ENCODE data around the gene NIPAL4.
"Not testable (repeated sequence)": the region's sequence is repeated elsewhere in the genome, so short reads cannot be mapped to it uniquely, and the experiment has no call there.

The NIPAL4 gene

DNA sequence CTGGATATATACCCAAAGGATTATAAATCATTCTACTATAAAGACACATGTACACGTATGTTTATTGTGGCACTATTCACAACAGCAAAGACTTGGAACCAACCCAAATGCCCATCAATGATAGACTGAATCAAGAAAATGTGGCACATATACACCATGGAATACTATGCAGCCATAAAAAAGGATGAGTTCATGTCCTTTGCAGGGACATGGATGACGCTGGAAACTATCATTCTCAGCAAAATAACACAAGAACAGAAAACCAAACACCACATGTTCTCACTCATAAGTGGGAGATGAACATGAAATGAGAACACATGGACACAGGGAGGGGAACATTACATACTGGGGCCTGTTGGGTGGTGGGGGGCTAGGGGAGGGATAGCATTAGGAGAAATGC, 22.7 kb downstream of the NIPAL4 start:
- H3K4me1 ChIP-seq (ENCODE audit: control insufficient read depth in 2 of 2, insufficient read depth in 2 of 2, low read length in 2 of 2); H3K9ac ChIP-seq (ENCODE audit: low read depth in 1 of 2, low read length in 2 of 2); H3K4me3 ChIP-seq (ENCODE audit: low read length in 2 of 2); H3K9me3 ChIP-seq (ENCODE audit: control insufficient read depth in 2 of 2, low read length in 2 of 2); H3K27ac ChIP-seq (ENCODE audit: low read depth in 2 of 2, low read length in 2 of 2); H3K27me3 ChIP-seq (ENCODE audit: control insufficient read depth in 2 of 2, insufficient read depth in 2 of 2, low read length in 2 of 2): not testable (repeated sequence)
- peaks cover 4 to 24% of the 10 kb centered on the region in 2 donors for H3K36me3 ChIP-seq (ENCODE audit: control insufficient read depth in 2 of 2, insufficient read depth in 2 of 2, low read length in 2 of 2)

- H3K9me3 ChIP-seq (ENCODE audit: control insufficient read depth in 2 of 2, low read length in 2 of 2) = no peaks in the 10 kb centered on the region
- no peak overlapping the region for H3K4me3 ChIP-seq (ENCODE audit: low read length in 2 of 2)
- H3K27ac ChIP-seq (ENCODE audit: low read depth in 2 of 2, low read length in 2 of 2) = peak overlapping the region in 1 of 2 donors; percentile 48
- no peak overlapping the region for H3K9ac ChIP-seq (ENCODE audit: low read depth in 1 of 2, low read length in 2 of 2)
- peaks cover 4 to 29% of the 10 kb centered on the region in 2 donors for H3K36me3 ChIP-seq (ENCODE audit: control insufficient read depth in 2 of 2, insufficient read depth in 2 of 2, low read length in 2 of 2)
- H3K27me3 ChIP-seq (ENCODE audit: control insufficient read depth in 2 of 2, insufficient read depth in 2 of 2, low read length in 2 of 2) = no peaks in the 10 kb centered on the region
- H3K4me1 ChIP-seq (ENCODE audit: control insufficient read depth in 2 of 2, insufficient read depth in 2 of 2, low read length in 2 of 2) = peaks cover 6% of the 10 kb centered on the region in 2 donors
Measured at GRCh38 chr5:157484768-157485167, 24.8 kb downstream of the NIPAL4 start.

GRCh38 chr5:157485340-157485739, 25.3 kb downstream of the NIPAL4 start:
- H3K9me3 ChIP-seq (ENCODE audit: control insufficient read depth in 2 of 2, low read length in 2 of 2) = no peaks in the 10 kb centered on the region
- no peak overlapping the region for H3K9ac ChIP-seq (ENCODE audit: low read depth in 1 of 2, low read length in 2 of 2)
- no peak overlapping the region for H3K4me3 ChIP-seq (ENCODE audit: low read length in 2 of 2)
- H3K27me3 ChIP-seq (ENCODE audit: control insufficient read depth in 2 of 2, insufficient read depth in 2 of 2, low read length in 2 of 2) = no peaks in the 10 kb centered on the region
- H3K36me3 ChIP-seq (ENCODE audit: control insufficient read depth in 2 of 2, insufficient read depth in 2 of 2, low read length in 2 of 2) = peaks cover 8 to 30% of the 10 kb centered on the region in 2 donors
- H3K4me1 ChIP-seq (ENCODE audit: control insufficient read depth in 2 of 2, insufficient read depth in 2 of 2, low read length in 2 of 2) = peaks cover 6% of the 10 kb centered on the region in 2 donors
- peak overlapping the region in 1 of 2 donors; percentile 79 for H3K27ac ChIP-seq (ENCODE audit: low read depth in 2 of 2, low read length in 2 of 2)

DNA sequence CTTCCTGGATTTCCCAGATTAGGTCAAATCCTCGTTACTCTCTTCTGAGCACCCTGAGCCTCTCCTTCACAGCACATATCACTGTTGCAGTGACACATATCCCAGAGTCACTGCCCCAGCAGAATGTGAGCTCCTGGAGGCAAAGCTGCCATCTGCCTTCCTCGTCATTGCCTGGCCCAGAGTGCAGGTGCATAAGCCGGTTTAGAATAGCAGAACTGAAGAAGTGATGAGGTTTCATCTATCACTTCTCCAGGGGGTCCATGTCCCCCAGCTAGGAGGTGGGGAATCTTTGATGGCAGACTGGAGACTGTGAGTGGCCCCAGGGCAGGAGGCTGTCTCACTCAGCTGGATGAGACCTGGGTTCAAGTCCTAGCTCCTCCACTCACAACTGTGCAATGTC, 25.8 kb downstream of the NIPAL4 start:
- H3K27me3 ChIP-seq (ENCODE audit: control insufficient read depth in 2 of 2, insufficient read depth in 2 of 2, low read length in 2 of 2) = no peaks in the 10 kb centered on the region
- H3K27ac ChIP-seq (ENCODE audit: low read depth in 2 of 2, low read length in 2 of 2) = peak overlapping the region in 1 of 2 donors; percentile 79
- H3K9me3 ChIP-seq (ENCODE audit: control insufficient read depth in 2 of 2, low read length in 2 of 2) = no peaks in the 10 kb centered on the region
- H3K4me3 ChIP-seq (ENCODE audit: low read length in 2 of 2) = no peak overlapping the region
- H3K9ac ChIP-seq (ENCODE audit: low read depth in 1 of 2, low read length in 2 of 2) = no peak overlapping the region
- H3K36me3 ChIP-seq (ENCODE audit: control insufficient read depth in 2 of 2, insufficient read depth in 2 of 2, low read length in 2 of 2) = peaks cover 8 to 30% of the 10 kb centered on the region in 2 donors
- H3K4me1 ChIP-seq (ENCODE audit: control insufficient read depth in 2 of 2, insufficient read depth in 2 of 2, low read length in 2 of 2) = peaks cover 6% of the 10 kb centered on the region in 2 donors

DNA sequence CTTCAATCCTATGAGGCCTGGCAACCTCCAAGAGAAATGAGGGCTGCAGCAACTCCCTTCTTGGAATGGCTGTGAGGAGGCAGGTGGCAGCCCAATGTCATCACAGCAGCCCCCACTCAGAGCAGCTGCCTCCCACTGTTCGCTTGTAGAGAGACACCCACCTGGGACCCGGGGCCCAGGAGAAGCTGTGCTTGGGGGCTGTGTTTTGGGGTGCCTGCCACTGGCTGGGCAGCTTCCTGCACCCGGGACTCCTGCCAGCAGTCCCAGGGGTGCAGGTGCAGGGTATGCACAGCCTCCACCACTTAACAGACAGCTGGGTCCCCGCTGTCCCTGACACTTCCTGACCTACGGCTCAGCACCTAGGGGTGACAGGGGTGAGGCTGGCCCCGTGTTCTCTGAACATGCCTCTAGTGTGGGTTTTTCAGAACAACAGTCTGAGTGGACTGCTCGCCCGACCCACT, 26.2 kb downstream of the NIPAL4 start:
- Histone ChIP-seq H3K27me3 (ENCODE audit: control insufficient read depth in 2 of 2, insufficient read depth in 2 of 2, low read length in 2 of 2) (no peaks in the 10 kb centered on the region), H3K9me3 (ENCODE audit: control insufficient read depth in 2 of 2, low read length in 2 of 2) (no peaks in the 10 kb centered on the region), H3K9ac (ENCODE audit: low read depth in 1 of 2, low read length in 2 of 2) (peak overlapping the region in 1 of 2 donors; percentile 6), H3K4me1 (ENCODE audit: control insufficient read depth in 2 of 2, insufficient read depth in 2 of 2, low read length in 2 of 2) (peaks cover 6% of the 10 kb centered on the region in 2 donors), H3K4me3 (ENCODE audit: low read length in 2 of 2) (no peak overlapping the region), H3K27ac (ENCODE audit: low read depth in 2 of 2, low read length in 2 of 2) (peak overlapping the region in 1 of 2 donors; percentile 79), H3K36me3 (ENCODE audit: control insufficient read depth in 2 of 2, insufficient read depth in 2 of 2, low read length in 2 of 2) (peaks cover 8 to 33% of the 10 kb centered on the region in 2 donors)

DNA sequence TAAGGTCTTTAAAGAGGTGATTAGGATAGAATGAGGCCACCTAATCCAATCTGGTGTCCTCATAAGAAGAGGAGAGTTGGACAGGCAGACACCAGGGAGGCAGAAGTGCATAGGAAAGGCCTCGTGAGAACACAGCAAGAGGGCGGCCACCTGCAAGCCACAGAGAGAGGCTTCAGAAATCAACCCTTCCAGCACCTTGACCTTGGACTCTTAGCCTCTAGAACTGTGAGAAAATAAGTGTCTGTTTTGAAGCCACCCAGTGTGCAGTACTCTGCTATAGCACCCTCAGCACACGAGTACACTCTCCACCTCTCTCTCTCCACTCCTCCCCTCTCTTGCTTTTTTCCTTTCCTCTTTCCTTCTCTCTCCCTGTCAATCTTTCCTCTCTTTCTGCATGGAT, 26.8 kb downstream of the NIPAL4 start:
- Histone ChIP-seq H3K4me1 (ENCODE audit: control insufficient read depth in 2 of 2, insufficient read depth in 2 of 2, low read length in 2 of 2) (peaks cover 6% of the 10 kb centered on the region in 2 donors), H3K9me3 (ENCODE audit: control insufficient read depth in 2 of 2, low read length in 2 of 2) (no peaks in the 10 kb centered on the region), H3K27ac (ENCODE audit: low read depth in 2 of 2, low read length in 2 of 2) (peak overlapping the region; percentile 13 to 79), H3K36me3 (ENCODE audit: control insufficient read depth in 2 of 2, insufficient read depth in 2 of 2, low read length in 2 of 2) (peaks cover 7 to 34% of the 10 kb centered on the region in 2 donors), H3K27me3 (ENCODE audit: control insufficient read depth in 2 of 2, insufficient read depth in 2 of 2, low read length in 2 of 2) (no peaks in the 10 kb centered on the region), H3K9ac (ENCODE audit: low read depth in 1 of 2, low read length in 2 of 2) (no peak overlapping the region), H3K4me3 (ENCODE audit: low read length in 2 of 2) (no peak overlapping the region)

- Histone ChIP-seq H3K4me3 (ENCODE audit: low read length in 2 of 2) (no peak overlapping the region), H3K27ac (ENCODE audit: low read depth in 2 of 2, low read length in 2 of 2) (peak overlapping the region; percentile 13 to 79), H3K9ac (ENCODE audit: low read depth in 1 of 2, low read length in 2 of 2) (no peak overlapping the region), H3K9me3 (ENCODE audit: control insufficient read depth in 2 of 2, low read length in 2 of 2) (no peaks in the 10 kb centered on the region), H3K36me3 (ENCODE audit: control insufficient read depth in 2 of 2, insufficient read depth in 2 of 2, low read length in 2 of 2) (peaks cover 7 to 34% of the 10 kb centered on the region in 2 donors), H3K4me1 (ENCODE audit: control insufficient read depth in 2 of 2, insufficient read depth in 2 of 2, low read length in 2 of 2) (peaks cover 6% of the 10 kb centered on the region in 2 donors), H3K27me3 (ENCODE audit: control insufficient read depth in 2 of 2, insufficient read depth in 2 of 2, low read length in 2 of 2) (no peaks in the 10 kb centered on the region)
Measured at GRCh38 chr5:157487358-157487757, 27.3 kb downstream of the NIPAL4 start.

- Histone ChIP-seq H3K4me1 (ENCODE audit: control insufficient read depth in 2 of 2, insufficient read depth in 2 of 2, low read length in 2 of 2) (peaks cover 6% of the 10 kb centered on the region in 2 donors), H3K4me3 (ENCODE audit: low read length in 2 of 2) (no peak overlapping the region), H3K27me3 (ENCODE audit: control insufficient read depth in 2 of 2, insufficient read depth in 2 of 2, low read length in 2 of 2) (no peaks in the 10 kb centered on the region), H3K9ac (ENCODE audit: low read depth in 1 of 2, low read length in 2 of 2) (no peak overlapping the region), H3K9me3 (ENCODE audit: control insufficient read depth in 2 of 2, low read length in 2 of 2) (no peaks in the 10 kb centered on the region), H3K27ac (ENCODE audit: low read depth in 2 of 2, low read length in 2 of 2) (no peak overlapping the region), H3K36me3 (ENCODE audit: control insufficient read depth in 2 of 2, insufficient read depth in 2 of 2, low read length in 2 of 2) (peaks cover 10 to 46% of the 10 kb centered on the region in 2 donors)
Measured at GRCh38 chr5:157491471-157491995, 31.5 kb downstream of the NIPAL4 start.

DNA sequence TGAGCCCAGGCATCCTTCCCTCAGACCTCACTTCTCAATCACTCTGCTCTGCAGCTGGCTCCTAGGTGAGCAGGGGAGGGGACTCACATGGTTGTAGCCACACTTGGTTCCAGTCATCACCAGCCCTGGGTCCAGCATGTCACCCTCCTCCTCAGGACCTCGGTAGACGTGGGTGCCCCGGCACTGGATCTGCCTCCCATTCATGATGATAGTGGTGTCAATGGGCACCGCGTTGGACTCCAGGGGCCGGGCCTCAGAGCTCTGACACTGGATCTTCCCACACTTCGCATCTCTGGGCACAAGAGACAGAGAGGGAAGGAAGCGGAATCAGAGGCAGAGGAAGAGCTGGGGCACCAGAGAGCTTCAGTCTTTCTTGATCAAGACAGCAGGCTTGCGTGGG, 32.9 kb downstream of the NIPAL4 start:
- Histone ChIP-seq H3K36me3 (ENCODE audit: control insufficient read depth in 2 of 2, insufficient read depth in 2 of 2, low read length in 2 of 2) (peaks cover 10 to 39% of the 10 kb centered on the region in 2 donors), H3K27me3 (ENCODE audit: control insufficient read depth in 2 of 2, insufficient read depth in 2 of 2, low read length in 2 of 2) (no peaks in the 10 kb centered on the region), H3K4me3 (ENCODE audit: low read length in 2 of 2) (no peak overlapping the region), H3K9ac (ENCODE audit: low read depth in 1 of 2, low read length in 2 of 2) (no peak overlapping the region), H3K27ac (ENCODE audit: low read depth in 2 of 2, low read length in 2 of 2) (no peak overlapping the region), H3K9me3 (ENCODE audit: control insufficient read depth in 2 of 2, low read length in 2 of 2) (no peaks in the 10 kb centered on the region), H3K4me1 (ENCODE audit: control insufficient read depth in 2 of 2, insufficient read depth in 2 of 2, low read length in 2 of 2) (no peaks in the 10 kb centered on the region)

GRCh38 chr5:157494178-157494832, 34.3 kb downstream of the NIPAL4 start:
- Histone ChIP-seq H3K4me1 (ENCODE audit: control insufficient read depth in 2 of 2, insufficient read depth in 2 of 2, low read length in 2 of 2) (no peaks in the 10 kb centered on the region), H3K36me3 (ENCODE audit: control insufficient read depth in 2 of 2, insufficient read depth in 2 of 2, low read length in 2 of 2) (peaks cover 10 to 35% of the 10 kb centered on the region in 2 donors), H3K9ac (ENCODE audit: low read depth in 1 of 2, low read length in 2 of 2) (no peak overlapping the region)

More at GRCh38 chr5:157494178-157494832, 34.3 kb downstream of the NIPAL4 start:
- H3K27me3 ChIP-seq (ENCODE audit: control insufficient read depth in 2 of 2, insufficient read depth in 2 of 2, low read length in 2 of 2) = no peaks in the 10 kb centered on the region
- no peak overlapping the region for H3K4me3 ChIP-seq (ENCODE audit: low read length in 2 of 2)
- H3K27ac ChIP-seq (ENCODE audit: low read depth in 2 of 2, low read length in 2 of 2) = no peak overlapping the region
- H3K9me3 ChIP-seq (ENCODE audit: control insufficient read depth in 2 of 2, low read length in 2 of 2) = no peaks in the 10 kb centered on the region

Data from mucosa of rectum (tissue), 2 donors.